T-cell (primary cell): ENCODE measurements around the gene SATB2. TPM values are rescaled to one million over a fixed set of nuclear protein-coding genes. Genes with fewer than 3 reads are reported as not detected.

ENCODE experiments used
- ATAC-seq, 4 experiments: fragments of 200-7000 bp in 3 of 4; fragments of 150-1000 bp in 1 of 4; cut with Tn5 transposase; replicated peaks in 1 of 4; 1 replicate in 3 of 4; 2 replicates in 1 of 4; pipeline ENCODE4 v1.10.0; 2021; ENCODE audit warnings: moderate library complexity in 3 of 4, mild to moderate bottlenecking in 2 of 4, moderate number of reproducible peaks in 1 of 4
- CTCF ChIA-PET, 2 donors: fragments of 300-600 bp; sonication (Branson Sonifier 250); formaldehyde crosslinking; loops; one replicate each; lab custom pipeline; 2022; ENCODE audit warnings: antibody characterized with exemption in 2 of 2; lab: Charles Lee
- POLR2A ChIA-PET, 2 donors: fragments of 300-600 bp; sonication (Branson Sonifier 250); formaldehyde crosslinking; loops; one replicate each; lab custom pipeline; 2022; ENCODE audit warnings: antibody characterized with exemption in 2 of 2; lab: Charles Lee
- DNase-seq, 35 experiments: peaks; one replicate each; pipeline versions ENCODE4 v3.0.0 to v3.0.0-alpha.2; 2013 to 2023
- H3K27ac ChIP-seq: one replicate; pipeline ENCODE4 v1.5.1; 2013; ENCODE audit warnings: low read length
- H3K27me3 ChIP-seq, 2 experiments: replicated peaks in 1 of 2; 1 replicate in 1 of 2; 2 replicates in 1 of 2; pipeline versions ENCODE4 v1.6.1 to v1.7.0; 2013; ENCODE audit warnings: low read length in 1 of 2, mixed read lengths in 1 of 2; ENCODE audit not compliant: control insufficient read depth in 2 of 2, insufficient read depth in 2 of 2; ENCODE audit errors: extremely low read depth in 1 of 2
- H3K36me3 ChIP-seq, 2 donors: 1 replicate in 1 of 2; 2 replicates in 1 of 2; pipeline versions ENCODE4 v1.6.1 to v1.7.0; 2013; ENCODE audit warnings: low read length in 1 of 2; ENCODE audit not compliant: control insufficient read depth in 2 of 2, insufficient read depth in 1 of 2; ENCODE audit errors: extremely low read depth in 1 of 2
- H3K4me1 ChIP-seq, 2 experiments: 1 replicate in 1 of 2; 2 replicates in 1 of 2; pipeline versions ENCODE4 v1.6.1 to v1.7.0; 2013; ENCODE audit warnings: low read length in 2 of 2, mixed read lengths in 1 of 2; ENCODE audit not compliant: insufficient read depth in 2 of 2, control insufficient read depth in 1 of 2; ENCODE audit errors: extremely low read depth in 1 of 2
- H3K4me3 ChIP-seq, 2 donors: 1 replicate in 1 of 2; 2 replicates in 1 of 2; pipeline versions ENCODE4 v1.5.1 to v1.7.0; 2013; ENCODE audit warnings: mild to moderate bottlenecking in 2 of 2, low read length in 1 of 2, moderate library complexity in 1 of 2; ENCODE audit not compliant: control insufficient read depth in 1 of 2; ENCODE audit errors: extremely low read depth in 1 of 2
- H3K9me3 ChIP-seq: 2 replicates; pipeline ENCODE4 v1.7.0; 2013
- H3K27ac Mint-ChIP-seq, 2 donors: one replicate each; pipeline ENCODE4 v1.8.0; 2020 to 2021; ENCODE audit warnings: mild to moderate bottlenecking in 2 of 2, mixed read lengths in 2 of 2
- H3K27me3 Mint-ChIP-seq, 2 donors: one replicate each; pipeline ENCODE4 v1.8.0; 2021 to 2022; ENCODE audit warnings: mixed read lengths in 2 of 2
- H3K36me3 Mint-ChIP-seq: one replicate; pipeline ENCODE4 v1.8.0; 2021; ENCODE audit warnings: mixed read lengths
- H3K4me1 Mint-ChIP-seq, 3 donors: one replicate each; pipeline ENCODE4 v1.8.0; 2020 to 2022; ENCODE audit warnings: mixed read lengths in 3 of 3, mild to moderate bottlenecking in 1 of 3
- H3K4me3 Mint-ChIP-seq, 3 donors: one replicate each; pipeline ENCODE4 v1.8.0; 2020 to 2022; ENCODE audit warnings: mild to moderate bottlenecking in 3 of 3, mixed read lengths in 3 of 3, moderate library complexity in 3 of 3
- H3K9me3 Mint-ChIP-seq, 3 donors: one replicate each; pipeline ENCODE4 v1.8.0; 2020 to 2022; ENCODE audit warnings: mixed read lengths in 3 of 3
- WGBS: methylation state at CpG from one replicate; pipeline ENCODE4 v1.1.5; 2013; ENCODE audit warnings: missing lambda C conversion rate; ENCODE audit not compliant: insufficient coverage; 5-methylcytosine and 5-hydroxymethylcytosine counted together
- total RNA-seq, 35 experiments: library from RNA in 6 of 35; stranded (reverse) in 6 of 35; fragments of 120-200 nt in 1 of 35; gene quantifications; one replicate each; pipeline versions ENCODE4 v1.2.1 to v1.2.4 and lab custom pipeline; 2013 to 2026

Gene SATB2
- total RNA-seq, 5 donors from 2014 or later (not counting 1 experiment from before 2014, with no cell fraction given): 0.15 to 0.54 (median 0.23) TPM

- H3K27me3 ChIP-seq: no peaks in the 10 kb centered on the region
- no peak overlapping the region for H3K4me3 ChIP-seq
- Mint-ChIP-seq H3K36me3 (no peaks in the 10 kb centered on the region), H3K4me1 (no peaks in the 10 kb centered on the region), H3K27me3 (peaks cover 0 to 4% of the 10 kb centered on the region in 2 donors), H3K27ac (no peak overlapping the region), H3K9me3 (no peaks in the 10 kb centered on the region), H3K4me3 (no peak overlapping the region)
- POLR2A ChIA-PET: no interaction called here
- no peak overlapping the region for H3K27ac ChIP-seq
- WGBS: 60% methylated on average over 1 of the region's 3 CpGs
- CTCF ChIA-PET: no interaction called here
- DNase-seq (no peak), ATAC-seq (no peak)
- H3K36me3 ChIP-seq: no peaks in the 10 kb centered on the region
- no peaks in the 10 kb centered on the region for H3K4me1 ChIP-seq
- no peaks in the 10 kb centered on the region for H3K9me3 ChIP-seq
Observed at GRCh38 chr2:199339891-199340605, 117.7 kb downstream of the SATB2 start.

DNA sequence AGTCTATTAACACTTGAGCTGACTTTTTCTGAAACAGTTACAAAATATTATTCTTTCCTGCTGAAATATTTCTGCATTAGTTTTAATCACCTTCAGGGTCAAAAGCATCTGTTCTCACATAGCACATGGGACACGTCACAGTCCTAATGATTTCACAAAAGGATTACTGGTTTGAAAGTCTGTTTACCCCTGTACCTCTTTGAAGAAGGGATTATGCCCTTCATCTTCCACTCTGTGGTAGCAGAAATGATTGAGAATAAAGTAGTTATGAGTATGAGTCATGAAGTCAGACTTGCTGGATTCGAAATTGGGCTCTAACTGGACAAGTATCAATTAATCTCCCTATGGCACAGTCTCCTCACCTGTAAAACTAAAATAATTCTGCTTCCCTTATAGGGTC lies 121.2 kb downstream of the SATB2 start:
- H3K4me1 ChIP-seq: no peaks in the 10 kb centered on the region
- H3K4me1 Mint-ChIP-seq: no peaks in the 10 kb centered on the region
- H3K36me3 ChIP-seq: no peaks in the 10 kb centered on the region
- no peaks in the 10 kb centered on the region for H3K9me3 Mint-ChIP-seq
- no peak overlapping the region for H3K4me3 ChIP-seq
- CTCF ChIA-PET: no interaction called here
- peaks cover 2 to 4% of the 10 kb centered on the region in 2 donors for H3K27me3 Mint-ChIP-seq
- no peak overlapping the region for H3K27ac ChIP-seq
- POLR2A ChIA-PET: no interaction called here
- H3K27me3 ChIP-seq: no peaks in the 10 kb centered on the region
- no peaks in the 10 kb centered on the region for H3K36me3 Mint-ChIP-seq
- DNase-seq (no peak), ATAC-seq (no peak)
- no peak overlapping the region for H3K4me3 Mint-ChIP-seq
- no CpG with 5 or more reads among the region's 2 CpGs for WGBS
- H3K27ac Mint-ChIP-seq: no peak overlapping the region
- H3K9me3 ChIP-seq: no peaks in the 10 kb centered on the region

- no peaks in the 10 kb centered on the region for H3K9me3 Mint-ChIP-seq
- no peaks in the 10 kb centered on the region for H3K4me1 Mint-ChIP-seq
- ChIA-PET POLR2A (no interaction called here), CTCF (no interaction called here)
- Histone ChIP-seq H3K27ac (no peak overlapping the region), H3K9me3 (no peaks in the 10 kb centered on the region), H3K36me3 (no peaks in the 10 kb centered on the region), H3K27me3 (no peaks in the 10 kb centered on the region), H3K4me3 (no peak overlapping the region), H3K4me1 (no peaks in the 10 kb centered on the region)
- 60% methylated on average over 1 of the region's 2 CpGs for WGBS
- H3K36me3 Mint-ChIP-seq: no peaks in the 10 kb centered on the region
- no peak overlapping the region for H3K4me3 Mint-ChIP-seq
- H3K27me3 Mint-ChIP-seq: peaks cover 2 to 4% of the 10 kb centered on the region in 2 donors
- ATAC-seq (no peak), DNase-seq (no peak)
- no peak overlapping the region for H3K27ac Mint-ChIP-seq
Observed at GRCh38 chr2:199335502-199335901, 122.2 kb downstream of the SATB2 start.

- no peak for ATAC-seq
- H3K27me3 Mint-ChIP-seq: peaks cover 0 to 2% of the 10 kb centered on the region in 2 donors
- no peak overlapping the region for H3K27ac ChIP-seq
Observed at GRCh38 chr2:199329466-199329865, 128.3 kb downstream of the SATB2 start.

DNA sequence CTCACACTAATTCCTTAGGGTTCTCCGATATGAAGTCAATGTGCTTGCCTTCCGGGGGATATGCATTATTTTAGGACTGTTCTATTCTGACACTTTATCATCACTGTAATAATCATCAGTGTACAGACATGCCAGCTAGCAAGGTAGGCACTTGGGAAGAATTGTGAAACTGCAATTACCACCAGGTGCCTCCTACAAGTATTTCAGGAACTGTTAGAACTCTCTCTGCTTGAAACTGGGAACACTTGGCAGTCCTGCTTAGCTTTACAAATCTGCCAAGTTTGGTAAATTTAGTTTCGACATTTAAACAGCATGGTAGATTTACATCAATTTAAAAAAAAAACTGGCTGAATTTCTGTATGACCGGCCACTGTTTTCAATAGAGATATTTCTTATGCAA lies 128.7 kb downstream of the SATB2 start:
- no peak overlapping the region for H3K4me3 ChIP-seq
- no peaks in the 10 kb centered on the region for H3K36me3 Mint-ChIP-seq
- 90% methylated on average over 2 of the region's 4 CpGs for WGBS
- no peaks in the 10 kb centered on the region for H3K4me1 ChIP-seq
- H3K27ac Mint-ChIP-seq: no peak overlapping the region
- H3K4me3 Mint-ChIP-seq: no peak overlapping the region
- no peak for DNase-seq
- H3K4me1 Mint-ChIP-seq: no peaks in the 10 kb centered on the region
- ChIA-PET POLR2A (interaction anchor here in 1 of 2 donors (0.7 kb wide), 1 partner anchor 127 kb away, joined by 9 read pairs; no protein-coding TSS in a partner anchor), CTCF (interaction anchor here (0.7 kb wide), 2 partner anchors 14 to 430 kb away, joined by 4 to 6 read pairs; no protein-coding TSS in a partner anchor)
- no peaks in the 10 kb centered on the region for H3K9me3 ChIP-seq
- peaks cover 0 to 2% of the 10 kb centered on the region in 2 donors for H3K27me3 Mint-ChIP-seq
- H3K27me3 ChIP-seq: peaks cover 0 to 2% of the 10 kb centered on the region in 2 experiments
- peaks cover 0 to 7% (median 0%) of the 10 kb centered on the region in 3 donors for H3K9me3 Mint-ChIP-seq
- no peaks in the 10 kb centered on the region for H3K36me3 ChIP-seq
- H3K27ac ChIP-seq: no peak overlapping the region
- no peak for ATAC-seq

More at GRCh38 chr2:199329466-199329865, 128.3 kb downstream of the SATB2 start:
- Mint-ChIP-seq H3K4me1 (no peaks in the 10 kb centered on the region), H3K4me3 (no peak overlapping the region), H3K27ac (no peak overlapping the region), H3K9me3 (peaks cover 0 to 7% (median 0%) of the 10 kb centered on the region in 3 donors), H3K36me3 (no peaks in the 10 kb centered on the region)
- Histone ChIP-seq H3K4me1 (no peaks in the 10 kb centered on the region), H3K36me3 (no peaks in the 10 kb centered on the region), H3K27me3 (peaks cover 0 to 2% of the 10 kb centered on the region in 2 experiments), H3K4me3 (no peak overlapping the region), H3K9me3 (no peaks in the 10 kb centered on the region)
- no peak for DNase-seq
- WGBS: 40% methylated on average over 1 of the region's 5 CpGs
- CTCF ChIA-PET: interaction anchor here in 1 of 2 donors (0.7 kb wide), 1 partner anchor 430 kb away, joined by 6 read pairs; no protein-coding TSS in a partner anchor
- POLR2A ChIA-PET: interaction anchor here in 1 of 2 donors (0.7 kb wide), 1 partner anchor 127 kb away, joined by 9 read pairs; no protein-coding TSS in a partner anchor

GRCh38 chr2:199325881-199326280 lies 131.9 kb downstream of the SATB2 start:
- H3K4me3 ChIP-seq: no peak overlapping the region
- no peak overlapping the region for H3K27ac Mint-ChIP-seq
- H3K4me1 Mint-ChIP-seq: no peaks in the 10 kb centered on the region
- H3K4me3 Mint-ChIP-seq: no peak overlapping the region
- ChIA-PET CTCF (no interaction called here), POLR2A (no interaction called here)
- no peak for ATAC-seq
- no peaks in the 10 kb centered on the region for H3K4me1 ChIP-seq
- no peaks in the 10 kb centered on the region for H3K27me3 Mint-ChIP-seq
- H3K9me3 Mint-ChIP-seq: peaks cover 0 to 7% (median 0%) of the 10 kb centered on the region in 3 donors
- no peak for DNase-seq
- no peaks in the 10 kb centered on the region for H3K36me3 Mint-ChIP-seq
- no peaks in the 10 kb centered on the region for H3K36me3 ChIP-seq
- H3K27ac ChIP-seq: no peak overlapping the region
- peaks cover 0 to 2% of the 10 kb centered on the region in 2 experiments for H3K27me3 ChIP-seq
- H3K9me3 ChIP-seq: no peaks in the 10 kb centered on the region
- no CpG with 5 or more reads among the region's 1 CpG for WGBS
